Measurements from ENCODE around the gene ZNF784. TPM values are rescaled to one million over a fixed set of nuclear protein-coding genes. Genes with fewer than 3 reads are reported as not detected.

The ZNF784 gene
- total and polyA plus RNA-seq, 2 of the 8 experiments (the other 6 are each of a cell fraction or from before 2014, with no cell fraction given) = 6.5 to 8.0 TPM

DNA sequence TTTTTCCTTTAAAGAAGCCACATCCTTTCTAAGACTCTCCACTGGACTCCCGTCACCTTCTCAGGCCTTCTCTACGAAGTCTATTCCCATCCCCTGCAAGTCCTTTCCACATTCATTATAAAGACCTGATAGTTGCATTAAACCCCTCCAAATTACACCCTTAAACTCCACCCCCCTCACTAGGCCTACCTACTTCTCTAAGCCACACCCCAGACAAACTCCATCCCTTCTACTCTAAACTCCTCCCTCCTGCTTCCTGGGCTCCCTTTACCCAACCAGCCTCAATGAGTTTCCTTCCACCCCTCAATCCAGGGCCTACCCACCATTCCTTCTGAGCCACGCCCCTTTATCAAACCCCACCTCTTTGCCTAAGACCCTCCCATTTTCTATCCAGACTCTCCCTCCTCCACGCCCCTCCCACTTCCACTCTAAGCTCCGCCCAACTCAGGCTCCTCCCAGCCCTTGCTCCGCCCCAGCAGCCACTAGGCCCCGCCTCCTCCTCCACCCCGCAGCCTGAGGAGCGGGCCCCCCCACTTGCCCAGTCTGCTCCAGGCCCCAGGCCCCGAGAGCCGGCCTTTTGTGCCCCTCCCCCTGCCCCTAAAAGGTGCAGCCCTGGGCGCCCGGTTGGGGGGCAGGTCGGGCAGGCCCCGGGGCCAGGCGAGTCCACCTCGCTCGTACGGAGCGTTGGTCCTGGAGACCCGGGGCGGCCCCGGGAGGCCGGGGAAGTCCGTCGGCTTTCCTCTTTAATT, 25.5 kb downstream of the ZNF784 start:
- no peak overlapping the region for H3K23ac ChIP-seq (ENCODE audit: insufficient read length)
- H4K5ac ChIP-seq (ENCODE audit: insufficient read length, low read depth, low read length) = peak overlapping the region; percentile 63
- POLR2A ChIA-PET (ENCODE audit: partially characterized antibody) = interaction anchor here (0.6 to 3.7 kb wide), 41 partner anchors 11 to 452 kb away, joined by 3 to 42 read pairs (median 4); partner anchors contain the start of genes HSPBP1, NAT14, TMEM238 and U2AF2
- FAIRE-seq (peak; percentile 93), DNase-seq (ENCODE audit: low read depth in 1 of 2, low spot score in 2 of 2) (peak; percentile 96 to 99)
- peaks cover 0 to 10% (median 8%) of the 10 kb centered on the region in 4 experiments; a peak in 3 of 8 replicates for H3K36me3 ChIP-seq (ENCODE audit: control insufficient read depth in 2 of 4, insufficient read depth in 4 of 4, low read length in 3 of 4)
- peaks cover 0 to 3% of the 10 kb centered on the region in 2 experiments; a peak in 2 of 4 replicates for H3K79me2 ChIP-seq (ENCODE audit: control insufficient read depth in 1 of 2, insufficient read depth in 2 of 2, low read length in 2 of 2)
- H2BK5ac ChIP-seq (ENCODE audit: low read depth, low read length) = peak overlapping the region; percentile 66; the same call in 1 of the 2 replicates
- 0 out of 2 replicates have a peak overlapping the region, but pooled peaks have one; percentile 48 for H2BK20ac ChIP-seq (ENCODE audit: low read length)
- H3K79me1 ChIP-seq (ENCODE audit: low read depth, low read length) = peaks cover 3% of the 10 kb centered on the region
- no peak overlapping the region for H3K14ac ChIP-seq (ENCODE audit: insufficient read length)
- H4K20me1 ChIP-seq (replicated peaks in 1 of 2; ENCODE audit: control insufficient read depth in 1 of 2, insufficient read depth in 2 of 2, low read length in 2 of 2) = peaks cover 0 to 2% of the 10 kb centered on the region in 2 experiments
- no peak overlapping the region for H3K4ac ChIP-seq (replicated peaks; ENCODE audit: insufficient read length, low read depth, low read length)
- H2BK15ac ChIP-seq (ENCODE audit: low read length) = 0 out of 2 replicates have a peak overlapping the region, but pooled peaks have one; percentile 88
- peak overlapping the region; percentile 63; the same call in 1 of the 2 replicates for H2BK12ac ChIP-seq (ENCODE audit: low read depth, low read length)
- H3K9me3 ChIP-seq (ENCODE audit: insufficient read depth in 2 of 2, low read depth in 1 of 2, low read length in 1 of 2) = no peaks in the 10 kb centered on the region
- H3K18ac ChIP-seq (ENCODE audit: extremely low read depth, low read length) = no peak overlapping the region; the same call in 1 of the 2 replicates
- H4K8ac ChIP-seq (ENCODE audit: extremely low read depth, insufficient read depth, low read length) = peak overlapping the region; percentile 90; the same call in 1 of the 2 replicates
- H3K27ac ChIP-seq (ENCODE audit: low read depth, low read length) = peak overlapping the region; percentile 100
- H3K4me3 ChIP-seq (ENCODE audit: extremely low read depth in 1 of 4, insufficient read depth in 2 of 4, low read depth in 3 of 4, low read length in 4 of 4) = peak overlapping the region; percentile 78 to 95 (median 86)
- WGBS, 2 experiments (ENCODE audit: extremely low coverage in 1 of 2, insufficient coverage in 1 of 2, insufficient read length in 1 of 2, insufficient replicate concordance in 2 of 2, low coverage in 1 of 2, low lambda C conversion rate in 2 of 2, missing lambda C conversion rate in 1 of 2) = 18% methylated on average over 8 of the region's 26 CpGs; no CpG with 5 or more reads in 1 of the 2 experiments
- peak overlapping the region; percentile 63 for H4K91ac ChIP-seq (replicated peaks; ENCODE audit: insufficient read length, low read length)
- H2AK5ac ChIP-seq (ENCODE audit: low read depth, low read length) = 0 out of 2 replicates have a peak overlapping the region, but pooled peaks have one; percentile 16
- peak overlapping the region; percentile 65 for H3K56ac ChIP-seq (replicated peaks; ENCODE audit: insufficient read length, low read depth, low read length)
- H3K4me1 ChIP-seq (replicated peaks in 1 of 4; ENCODE audit: control insufficient read depth in 3 of 4, insufficient read depth in 4 of 4, low read length in 3 of 4) = peaks cover 0 to 14% (median 6%) of the 10 kb centered on the region in 4 experiments; a peak in 5 of 7 replicates
- peak overlapping the region; percentile 57 to 100 (median 84) for H3K9ac ChIP-seq (replicated peaks in 1 of 4; ENCODE audit: extremely low read depth in 1 of 4, low read depth in 3 of 4, low read length in 3 of 4)
- peaks cover 10% of the 10 kb centered on the region; the same call in 1 of the 2 replicates for H3K23me2 ChIP-seq (ENCODE audit: low read depth, low read length)
- H2AFZ ChIP-seq (ENCODE audit: low read length) = no peak overlapping the region
- 0 out of 7 replicates have a peak, but pooled peaks cover 0 to 1% (median 0%) of the 10 kb centered on the region in 4 experiments for H3K27me3 ChIP-seq (replicated peaks in 1 of 4; ENCODE audit: control insufficient read depth in 3 of 4, extremely low read depth in 1 of 4, insufficient read depth in 3 of 4, low read length in 3 of 4)
- no peak overlapping the region for H2BK120ac ChIP-seq (replicated peaks; ENCODE audit: low read depth, low read length)
- CTCF ChIA-PET (ENCODE audit: partially characterized antibody) = interaction anchor here (0.6 to 2.7 kb wide), 6 partner anchors 11 to 154 kb away, joined by 3 to 12 read pairs (median 3); no protein-coding TSS in a partner anchor
- peak overlapping the region; percentile 72 to 95 for H3K4me2 ChIP-seq (ENCODE audit: insufficient read depth in 1 of 2, low read depth in 2 of 2, low read length in 2 of 2)
- TF ChIP-seq POLR2A (IDR thresholded peaks at IDR 0.05; ENCODE audit: control extremely low read depth in 1 of 2, low read depth in 2 of 2, low read length in 2 of 2) = peak; percentile 2 to 71; a peak in 1 of 3 replicates
- no peak for TF ChIP-seq GTF2F1 (IDR thresholded peaks at IDR 0.05; ENCODE audit: borderline replicate concordance, low read depth, low read length)
- no peak for TF ChIP-seq JUND (IDR thresholded peaks at IDR 0.05; ENCODE audit: low read length)
- TF ChIP-seq TAF1 (IDR thresholded peaks at IDR 0.05; ENCODE audit: low read depth, low read length) = peak; percentile 46; the same call in 1 of the 2 replicates
- TF ChIP-seq CBX5 (IDR thresholded peaks at IDR 0.05; ENCODE audit: low read depth, low read length) = no peak
- no peak for TF ChIP-seq RXRA (IDR thresholded peaks at IDR 0.05; ENCODE audit: insufficient read depth, low read depth, low read length)
- peak; percentile 83 for TF ChIP-seq PHF8 (conservative IDR thresholded peaks at IDR 0.05; ENCODE audit: low read depth, low read length)
- peak; percentile 65; the same call in 1 of the 2 replicates for TF ChIP-seq SP4 (IDR thresholded peaks at IDR 0.05; ENCODE audit: low read length)
- peak; percentile 38 for TF ChIP-seq TAF7 (optimal IDR thresholded peaks at IDR 0.05; ENCODE audit: borderline replicate concordance, low read depth, low read length)
- TF ChIP-seq MAFK (IDR thresholded peaks at IDR 0.05; ENCODE audit: low read depth, low read length) = no peak; the same call in 1 of the 2 replicates
- no peak for TF ChIP-seq POU5F1 (IDR thresholded peaks at IDR 0.05; ENCODE audit: low read depth, low read length)
